Measurements from ENCODE around the gene ISCA1. TPM values are rescaled to one million over a fixed set of nuclear protein-coding genes. Genes with fewer than 3 reads are reported as not detected.

The ISCA1 gene
- total RNA-seq: 10 to 100 TPM in 5 of 6 donors, 1 to 10 TPM in 1; 8.0 to 34.1 (median 19.3) TPM

DNA sequence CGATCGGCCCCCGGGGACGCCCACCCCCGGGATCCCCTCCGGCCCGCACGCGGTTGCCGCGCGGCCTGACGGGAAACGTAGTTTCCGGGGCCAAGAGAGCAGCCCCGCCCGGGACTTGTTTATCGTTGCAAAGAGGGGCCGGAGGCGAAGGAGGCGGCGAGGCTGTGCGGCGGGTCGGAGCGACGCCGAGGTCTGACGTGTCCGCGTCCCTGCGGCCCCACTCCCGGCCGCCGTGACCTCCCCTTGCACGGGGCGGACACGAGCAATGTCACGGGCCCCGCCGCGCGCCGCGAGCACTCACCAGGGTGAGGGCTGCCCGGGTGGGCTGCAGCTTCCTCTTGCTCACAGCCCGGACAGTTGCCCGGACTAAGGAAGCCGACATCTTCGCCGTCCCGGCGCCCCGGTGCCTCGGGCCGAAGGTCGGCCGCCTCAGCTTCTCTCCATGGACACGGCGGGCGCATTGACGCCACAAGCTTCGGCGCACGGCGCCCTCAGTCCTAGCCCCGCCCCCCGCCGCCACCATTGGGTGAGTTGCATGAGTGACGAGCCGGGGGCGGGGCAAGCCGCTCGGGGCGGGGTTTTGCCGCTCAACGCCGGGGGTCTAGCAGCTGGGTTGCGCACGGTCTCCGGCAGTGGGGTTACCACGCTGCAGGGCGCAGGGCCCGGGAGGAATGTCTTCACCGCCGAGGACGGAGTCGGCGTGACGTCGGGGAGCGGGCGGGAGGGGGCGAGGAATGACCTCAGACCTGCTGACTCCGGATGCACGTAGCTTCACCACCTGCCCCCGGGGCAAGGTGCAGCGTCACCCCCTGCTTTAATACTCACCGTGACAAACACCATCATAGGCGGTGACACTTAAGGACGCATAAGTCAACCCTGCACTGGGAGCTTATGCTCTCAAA, at the start of gene ISCA1:
Gene ISCA1, minus strand, starts transcription at position 462 of the 902 bp plus-strand sequence. Its CDS starts 80 bp downstream, at position 382.
- no peaks in the 10 kb centered on the region for H3K9me3 ChIP-seq
- peaks cover 23 to 38% (median 25%) of the 10 kb centered on the region in 4 donors for H3K4me1 ChIP-seq
- DNase-seq (peak; percentile 97 to 100), ATAC-seq (ENCODE audit: low FRiP score in 2 of 2) (peak; percentile 97 to 98)
- TF ChIP-seq POLR2A (IDR thresholded peaks at IDR 0.05) (peak in 3 of 4 donors; percentile 86 to 97 (median 95)), EP300 (IDR thresholded peaks at IDR 0.05) (no peak), POLR2AphosphoS5 (IDR thresholded peaks at IDR 0.05) (peak; percentile 58 to 82)
- TF ChIP-seq, protein P1, sequence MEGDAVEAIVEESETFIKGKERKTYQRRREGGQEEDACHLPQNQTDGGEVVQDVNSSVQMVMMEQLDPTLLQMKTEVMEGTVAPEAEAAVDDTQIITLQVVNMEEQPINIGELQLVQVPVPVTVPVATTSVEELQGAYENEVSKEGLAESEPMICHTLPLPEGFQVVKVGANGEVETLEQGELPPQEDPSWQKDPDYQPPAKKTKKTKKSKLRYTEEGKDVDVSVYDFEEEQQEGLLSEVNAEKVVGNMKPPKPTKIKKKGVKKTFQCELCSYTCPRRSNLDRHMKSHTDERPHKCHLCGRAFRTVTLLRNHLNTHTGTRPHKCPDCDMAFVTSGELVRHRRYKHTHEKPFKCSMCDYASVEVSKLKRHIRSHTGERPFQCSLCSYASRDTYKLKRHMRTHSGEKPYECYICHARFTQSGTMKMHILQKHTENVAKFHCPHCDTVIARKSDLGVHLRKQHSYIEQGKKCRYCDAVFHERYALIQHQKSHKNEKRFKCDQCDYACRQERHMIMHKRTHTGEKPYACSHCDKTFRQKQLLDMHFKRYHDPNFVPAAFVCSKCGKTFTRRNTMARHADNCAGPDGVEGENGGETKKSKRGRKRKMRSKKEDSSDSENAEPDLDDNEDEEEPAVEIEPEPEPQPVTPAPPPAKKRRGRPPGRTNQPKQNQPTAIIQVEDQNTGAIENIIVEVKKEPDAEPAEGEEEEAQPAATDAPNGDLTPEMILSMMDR (IDR thresholded peaks at IDR 0.05): peak in 1 of 6 experiments; percentile 7
- peak within 1 kb of the TSS; percentile 71 to 96 (median 92) for H3K4me3 ChIP-seq
- 0 to 1% methylated on average over 20 to 23 of the region's 101 CpGs for WGBS, 2 donors
- H3K27ac ChIP-seq: peak within 1 kb of the TSS; percentile 95 to 98 (median 96)
- peaks cover 0 to 3% (median 0%) of the 10 kb centered on the region in 4 donors for H3K36me3 ChIP-seq
- no peaks in the 10 kb centered on the region for H3K27me3 ChIP-seq

GRCh38 chr9:86330186-86330585, 47.8 kb upstream of the ISCA1 start:
- H3K4me3 ChIP-seq: no peak overlapping the region
- H3K27me3 ChIP-seq: no peaks in the 10 kb centered on the region
- H3K36me3 ChIP-seq: peaks cover 21 to 92% (median 57%) of the 10 kb centered on the region in 4 donors
- 90 to 91% methylated on average over 5 of the region's 5 CpGs for WGBS, 2 donors
- ATAC-seq (ENCODE audit: low FRiP score in 2 of 2) (no peak), DNase-seq (no peak)
- no peak overlapping the region for H3K27ac ChIP-seq
- H3K4me1 ChIP-seq: no peaks in the 10 kb centered on the region
- TF ChIP-seq POLR2AphosphoS5 (IDR thresholded peaks at IDR 0.05) (no peak), POLR2A (IDR thresholded peaks at IDR 0.05) (no peak), EP300 (IDR thresholded peaks at IDR 0.05) (no peak)
- TF ChIP-seq, protein P1 (IDR thresholded peaks at IDR 0.05): no peak
- no peaks in the 10 kb centered on the region for H3K9me3 ChIP-seq

DNA sequence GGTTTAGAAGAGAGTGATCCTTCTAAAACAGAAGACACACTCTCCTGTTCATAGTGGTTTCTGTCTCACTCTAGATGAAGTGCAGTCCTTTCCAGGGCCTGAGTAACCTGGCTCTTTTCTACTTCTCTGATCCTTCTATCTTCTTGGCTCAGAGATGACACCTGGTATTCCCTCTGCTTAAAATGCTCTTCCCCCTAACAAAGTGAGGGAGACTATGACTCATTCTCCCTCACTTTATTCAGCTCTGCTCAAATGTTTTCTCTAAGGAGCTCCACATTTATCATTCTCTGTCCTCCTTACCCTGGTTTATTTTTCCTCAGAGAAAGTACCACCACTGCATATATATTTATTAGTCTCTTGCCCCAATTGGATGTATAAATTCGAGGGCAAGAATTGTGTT, 47.3 kb upstream of the ISCA1 start:
- no peaks in the 10 kb centered on the region for H3K27me3 ChIP-seq
- H3K36me3 ChIP-seq: peaks cover 24 to 92% (median 57%) of the 10 kb centered on the region in 4 donors
- H3K4me3 ChIP-seq: no peak overlapping the region
- TF ChIP-seq POLR2A (IDR thresholded peaks at IDR 0.05) (no peak), POLR2AphosphoS5 (IDR thresholded peaks at IDR 0.05) (no peak), EP300 (IDR thresholded peaks at IDR 0.05) (no peak)
- TF ChIP-seq, protein P1 (IDR thresholded peaks at IDR 0.05): no peak
- 94 to 100% methylated on average over 1 of the region's 1 CpG for WGBS, 2 donors
- no peaks in the 10 kb centered on the region for H3K4me1 ChIP-seq
- DNase-seq: no peak
- no peaks in the 10 kb centered on the region for H3K9me3 ChIP-seq
- no peak overlapping the region for H3K27ac ChIP-seq
- no peak for ATAC-seq (ENCODE audit: low FRiP score in 2 of 2)

DNA sequence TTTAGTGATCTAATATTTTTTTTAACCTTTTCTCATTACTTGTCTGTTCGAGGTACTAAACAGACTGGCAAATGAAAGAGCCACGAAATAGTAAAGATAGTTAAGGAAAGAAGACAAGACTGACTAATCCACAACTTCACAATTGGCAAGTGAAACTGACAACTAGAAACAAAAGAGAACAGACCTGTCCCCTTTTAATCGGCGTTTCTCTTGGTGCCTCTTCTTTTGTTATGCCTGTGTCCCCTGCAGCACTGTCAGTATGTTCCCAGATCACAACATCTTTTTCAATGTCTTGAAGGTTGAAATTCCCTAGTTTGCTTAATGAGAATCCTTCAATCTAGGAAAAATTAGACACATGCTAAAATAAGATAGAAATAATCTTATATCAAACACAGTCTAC, 45.8 kb upstream of the ISCA1 start:
- TF ChIP-seq EP300 (IDR thresholded peaks at IDR 0.05) (no peak), POLR2A (IDR thresholded peaks at IDR 0.05) (no peak)
- TF ChIP-seq, protein P1 (IDR thresholded peaks at IDR 0.05): no peak
- Histone ChIP-seq H3K27ac (no peak overlapping the region), H3K27me3 (no peaks in the 10 kb centered on the region), H3K9me3 (no peaks in the 10 kb centered on the region), H3K4me3 (no peak overlapping the region), H3K36me3 (peaks cover 34 to 92% (median 56%) of the 10 kb centered on the region in 4 donors), H3K4me1 (no peaks in the 10 kb centered on the region)
- ATAC-seq (ENCODE audit: low FRiP score in 2 of 2) (no peak), DNase-seq (no peak)
- 75 to 80% methylated on average over 4 of the region's 4 CpGs for WGBS, 2 donors

Data from upper lobe of left lung (tissue), 6 donors.